ENCODE measurements around the gene WDR4.
"Not testable (repeated sequence)": the region's sequence is repeated elsewhere in the genome, so short reads cannot be mapped to it uniquely, and the experiment has no call there.

WDR4 gene

GRCh38 chr21:42840411-42841155, 38.8 kb downstream of the WDR4 start:
- no peak for DNase-seq

- DNase-seq: no peak
These were observed 39.8 kb downstream of the WDR4 start for GRCh38 chr21:42839271-42840231.

- not testable (repeated sequence) for DNase-seq
These were observed 41.1 kb downstream of the WDR4 start for GRCh38 chr21:42838212-42838690.

DNA sequence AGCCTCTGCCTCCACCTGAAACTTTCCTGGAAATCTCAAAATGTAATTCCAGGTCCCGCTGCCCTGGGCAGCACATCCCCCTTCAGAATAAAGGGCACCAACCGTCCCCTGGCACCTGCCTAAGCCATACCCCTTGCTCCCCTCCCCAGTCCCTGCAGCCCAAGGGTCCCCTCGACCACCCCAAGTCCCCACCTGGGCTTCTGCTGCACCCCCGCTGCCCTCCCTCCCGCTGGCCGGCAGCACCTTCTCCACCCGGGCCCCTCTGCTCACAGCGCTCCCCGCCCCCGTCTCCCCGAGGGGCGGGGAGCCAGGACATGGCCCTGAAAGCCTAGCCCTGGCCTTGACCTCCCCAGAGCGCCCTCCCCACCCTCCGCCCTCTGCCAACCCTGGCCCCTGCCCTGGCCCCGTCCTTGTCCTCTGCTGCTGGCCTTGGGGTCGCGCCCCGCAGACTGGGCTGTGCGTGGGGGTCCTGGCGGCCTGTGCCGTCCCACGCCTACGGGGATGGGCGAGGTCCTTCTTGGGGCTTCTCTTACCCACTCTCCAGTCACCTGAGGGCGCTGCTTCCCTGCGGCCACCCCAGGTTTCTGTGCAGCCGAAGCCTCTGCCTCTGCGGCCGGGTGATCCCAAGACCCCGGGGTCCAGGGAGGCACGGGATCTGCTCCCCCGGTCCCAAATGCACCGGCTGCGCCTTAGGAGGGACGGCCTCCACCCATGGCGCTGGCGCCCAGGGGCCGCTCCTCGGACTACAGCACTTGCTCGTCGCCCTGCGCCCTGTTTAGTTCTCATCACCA, 41.7 kb downstream of the WDR4 start:
- no peak for DNase-seq

DNA sequence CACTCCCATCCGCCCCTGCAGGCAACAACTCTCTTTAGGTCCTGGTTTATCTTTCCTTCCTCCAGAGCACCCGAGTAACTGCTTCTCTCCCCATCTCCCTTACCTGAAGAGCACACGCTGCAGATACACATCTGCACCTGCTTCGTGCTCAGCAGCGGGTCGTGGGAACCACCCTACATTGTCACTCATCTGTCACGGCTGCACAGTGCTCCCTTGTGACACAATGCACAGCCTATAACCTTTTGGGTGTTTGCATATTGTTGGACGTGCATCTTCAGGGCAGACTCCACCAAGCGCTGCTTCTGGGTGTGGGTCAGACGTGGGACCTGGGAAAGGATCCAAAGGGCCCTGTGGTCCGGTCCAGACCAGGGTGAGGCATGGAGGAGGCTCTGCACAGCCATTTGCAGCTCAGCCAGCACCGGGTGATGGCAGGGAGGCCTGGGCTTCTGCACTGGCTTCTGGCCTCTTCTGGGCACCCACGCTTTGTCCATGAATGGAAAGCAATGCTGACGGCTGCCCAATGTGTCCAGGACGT, 42.5 kb downstream of the WDR4 start:
- DNase-seq: no peak

- no peak for DNase-seq
These were observed 43.0 kb downstream of the WDR4 start for GRCh38 chr21:42836402-42836666.

DNA sequence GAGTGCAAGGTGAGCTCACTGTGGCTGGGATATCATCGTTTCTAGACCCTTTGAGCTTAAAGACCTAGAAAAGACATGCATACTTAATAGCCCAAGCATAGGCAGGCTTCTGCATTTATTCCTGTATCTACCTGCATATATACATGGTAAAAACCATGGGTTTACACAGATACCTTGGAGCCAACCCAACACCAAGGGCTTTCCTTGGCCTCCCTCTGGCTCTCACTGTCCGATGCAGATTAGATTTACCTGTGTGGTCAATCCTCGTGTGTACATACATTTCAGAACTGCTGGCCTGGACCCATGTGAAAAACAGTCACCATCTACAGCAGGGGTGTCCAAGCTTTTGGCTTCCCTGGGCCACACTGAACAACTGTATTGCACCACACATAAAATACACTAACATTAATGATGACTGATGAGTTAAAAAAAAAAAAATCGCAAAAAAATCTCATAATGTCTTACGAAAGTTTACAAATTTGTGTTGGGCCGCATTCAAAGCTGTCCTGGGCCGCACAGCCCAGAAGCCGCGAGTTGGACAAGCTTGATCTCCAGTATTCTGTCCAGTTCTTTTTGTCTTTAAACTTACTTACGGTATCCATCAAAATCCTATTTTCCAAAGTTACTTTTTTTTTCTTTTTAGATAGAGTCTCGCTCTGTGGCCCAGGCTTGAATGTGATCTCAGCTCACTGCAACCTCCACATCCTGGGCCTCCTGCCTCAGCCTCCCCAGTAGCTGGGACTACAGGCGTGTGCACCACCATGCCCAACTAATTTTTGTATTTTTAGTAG, 43.5 kb downstream of the WDR4 start:
- DNase-seq: no peak

DNA sequence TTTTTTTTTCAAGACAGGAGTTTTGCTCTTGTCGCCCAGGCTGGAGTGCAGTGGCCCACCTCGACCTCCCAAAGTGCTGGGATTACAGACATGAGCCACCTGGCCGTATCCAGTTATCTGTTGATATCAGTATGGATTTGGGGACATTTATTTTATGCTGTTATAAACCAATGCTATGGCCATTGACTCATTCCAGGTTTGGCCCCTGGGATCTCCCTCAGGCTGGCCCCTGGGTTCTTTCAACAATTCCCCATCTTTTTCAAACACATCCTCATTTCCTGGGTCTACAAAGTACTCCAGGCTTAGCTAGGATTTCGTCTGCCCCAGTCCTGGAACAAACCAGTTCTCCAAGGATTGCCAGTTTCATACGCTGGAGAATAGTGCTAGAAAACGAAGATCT, 44.1 kb downstream of the WDR4 start:
- DNase-seq: no peak

DNA sequence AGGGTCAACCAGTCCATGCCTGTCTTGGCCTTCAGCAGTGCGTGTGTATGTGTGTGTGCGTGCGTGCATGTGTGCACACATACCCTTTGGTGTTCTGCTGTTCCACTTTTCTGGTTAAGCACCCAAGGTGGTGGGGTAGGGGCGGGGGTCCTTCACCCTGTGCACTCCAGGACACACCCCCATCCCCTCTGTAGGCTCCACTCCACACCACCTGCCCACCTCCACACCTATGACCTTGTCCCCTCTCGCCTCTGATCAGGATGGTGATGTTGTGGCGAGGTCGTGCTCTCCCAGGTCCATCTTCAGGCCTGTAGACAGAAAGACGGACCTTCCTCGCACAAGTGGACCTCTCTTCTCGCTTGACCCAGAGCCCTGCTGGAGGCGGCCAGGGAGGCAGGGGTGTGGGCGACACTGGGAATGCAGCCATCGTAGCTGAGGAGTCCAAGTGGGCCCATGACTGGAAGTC, 44.6 kb downstream of the WDR4 start:
- DNase-seq: no peak

DNA sequence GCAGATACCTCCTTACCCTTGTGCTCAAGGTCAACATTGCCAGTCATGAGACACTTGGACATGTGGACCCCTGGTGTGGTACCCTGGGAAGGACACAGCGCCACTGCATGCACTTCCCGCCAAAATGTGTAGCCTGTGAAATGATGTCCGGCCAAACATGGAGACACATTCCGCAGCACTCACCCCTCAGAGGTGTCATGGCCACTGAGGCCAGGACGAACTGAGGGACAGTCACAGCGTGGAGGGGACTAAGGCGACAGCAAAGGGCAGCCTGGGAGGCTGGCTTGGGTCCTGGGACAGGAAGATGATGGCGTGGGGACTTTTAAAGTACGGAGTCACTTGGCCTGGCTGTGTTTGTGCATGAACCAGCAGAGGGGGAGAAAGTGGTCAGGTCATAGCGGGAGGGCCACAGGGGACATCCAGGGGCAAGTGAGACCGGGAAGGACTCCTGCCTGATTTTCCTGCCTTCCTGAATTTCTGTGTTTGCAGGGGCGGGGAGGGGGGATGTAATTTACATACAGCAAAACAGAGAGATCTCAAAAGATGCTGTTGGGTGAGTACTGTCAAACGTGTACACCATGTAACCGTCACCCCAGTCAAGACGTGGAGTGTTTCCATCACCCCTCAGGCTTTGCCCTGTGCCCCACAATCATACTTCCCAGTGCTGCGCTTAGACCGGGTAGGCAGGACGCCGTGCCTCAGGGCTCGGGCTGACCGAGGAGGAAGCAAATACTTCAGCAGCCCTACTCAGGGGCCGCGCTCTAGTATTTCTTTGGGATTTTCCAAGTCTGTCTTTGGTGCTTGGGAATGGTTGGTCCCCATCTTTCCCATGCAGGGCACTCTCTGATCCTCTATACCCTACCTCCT, 45.2 kb downstream of the WDR4 start:
- DNase-seq: no peak

DNA sequence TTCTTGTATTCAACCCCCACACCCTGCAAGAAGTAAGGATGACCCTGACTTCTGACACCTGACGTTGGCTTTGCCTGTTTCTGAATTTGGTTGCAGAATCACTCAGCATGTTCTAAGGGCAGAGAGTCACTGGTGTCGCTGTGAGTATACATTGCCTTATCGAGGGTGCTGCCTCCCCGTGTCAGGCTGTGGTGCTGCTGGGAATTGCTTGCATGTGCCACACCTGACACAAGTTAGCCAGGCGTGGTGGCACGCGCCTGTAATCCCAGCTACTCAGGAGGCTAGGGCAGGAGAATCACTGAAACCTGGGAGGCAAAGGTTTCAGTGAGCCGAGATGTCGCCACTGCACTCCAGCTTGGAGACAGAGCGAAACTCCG, 45.9 kb downstream of the WDR4 start:
- no peak for DNase-seq

GRCh38 chr21:42832321-42832630, 47.1 kb downstream of the WDR4 start:
- DNase-seq: not testable (repeated sequence)

- DNase-seq: no peak
These were observed 48.6 kb downstream of the WDR4 start for GRCh38 chr21:42830456-42831455.

DNA sequence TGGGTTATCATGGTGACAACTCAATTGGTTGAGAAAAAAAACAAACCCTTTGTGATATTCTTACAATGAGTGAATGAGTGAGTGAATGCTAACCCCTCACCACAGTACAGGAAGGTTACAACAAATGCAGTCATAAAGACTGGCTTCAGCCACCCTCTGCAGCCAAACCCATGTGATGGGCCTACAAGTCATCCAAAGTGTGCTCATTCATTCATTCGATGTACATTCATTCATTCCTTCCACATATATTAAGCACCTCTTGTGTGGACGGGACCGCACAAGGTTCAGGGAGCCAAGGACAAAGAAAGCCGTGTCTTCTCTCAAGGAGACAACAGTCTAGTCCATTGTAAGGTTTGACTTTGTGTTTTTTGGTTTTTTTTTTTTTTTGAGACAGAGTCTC, 49.4 kb downstream of the WDR4 start:
- DNase-seq: no peak

DNA sequence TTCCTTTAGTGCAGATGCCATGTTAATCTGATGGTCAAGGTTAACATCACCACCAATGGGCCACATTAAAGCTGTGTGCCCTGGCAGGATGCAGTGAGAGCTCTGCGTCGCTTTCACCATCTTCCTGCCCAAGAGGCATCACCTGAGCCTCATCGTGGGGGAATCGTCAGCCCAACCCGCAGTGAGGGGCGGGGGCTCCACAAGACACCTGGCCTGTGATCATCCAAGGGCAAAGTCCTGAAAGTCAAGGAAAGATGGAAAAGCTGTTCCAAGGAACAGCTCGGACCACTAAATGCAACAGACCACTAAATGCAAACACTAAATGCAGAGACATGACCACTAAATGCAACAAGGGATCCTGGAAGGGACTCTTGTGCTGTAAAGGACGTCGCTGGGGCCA, 49.9 kb downstream of the WDR4 start:
- no peak for DNase-seq

DNA sequence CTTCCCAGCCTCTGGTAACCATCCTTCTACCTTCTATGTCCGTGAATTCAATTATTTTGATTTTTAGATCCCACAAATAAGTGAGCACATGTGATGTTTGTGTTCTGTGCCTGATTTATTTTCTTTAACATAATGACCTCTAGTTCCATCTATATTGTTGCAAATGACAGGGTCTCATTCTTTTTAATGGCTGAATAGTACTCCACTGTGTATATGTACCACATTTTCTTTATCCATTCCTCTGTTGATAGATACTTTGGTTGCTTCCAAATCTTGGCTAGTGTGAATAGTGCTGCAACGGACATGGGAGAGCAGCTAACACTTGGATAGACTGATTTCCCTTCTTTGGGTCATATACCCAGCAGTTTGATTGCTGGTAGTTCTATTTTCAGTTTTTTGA, 51.8 kb downstream of the WDR4 start:
- DNase-seq: no peak

DNA sequence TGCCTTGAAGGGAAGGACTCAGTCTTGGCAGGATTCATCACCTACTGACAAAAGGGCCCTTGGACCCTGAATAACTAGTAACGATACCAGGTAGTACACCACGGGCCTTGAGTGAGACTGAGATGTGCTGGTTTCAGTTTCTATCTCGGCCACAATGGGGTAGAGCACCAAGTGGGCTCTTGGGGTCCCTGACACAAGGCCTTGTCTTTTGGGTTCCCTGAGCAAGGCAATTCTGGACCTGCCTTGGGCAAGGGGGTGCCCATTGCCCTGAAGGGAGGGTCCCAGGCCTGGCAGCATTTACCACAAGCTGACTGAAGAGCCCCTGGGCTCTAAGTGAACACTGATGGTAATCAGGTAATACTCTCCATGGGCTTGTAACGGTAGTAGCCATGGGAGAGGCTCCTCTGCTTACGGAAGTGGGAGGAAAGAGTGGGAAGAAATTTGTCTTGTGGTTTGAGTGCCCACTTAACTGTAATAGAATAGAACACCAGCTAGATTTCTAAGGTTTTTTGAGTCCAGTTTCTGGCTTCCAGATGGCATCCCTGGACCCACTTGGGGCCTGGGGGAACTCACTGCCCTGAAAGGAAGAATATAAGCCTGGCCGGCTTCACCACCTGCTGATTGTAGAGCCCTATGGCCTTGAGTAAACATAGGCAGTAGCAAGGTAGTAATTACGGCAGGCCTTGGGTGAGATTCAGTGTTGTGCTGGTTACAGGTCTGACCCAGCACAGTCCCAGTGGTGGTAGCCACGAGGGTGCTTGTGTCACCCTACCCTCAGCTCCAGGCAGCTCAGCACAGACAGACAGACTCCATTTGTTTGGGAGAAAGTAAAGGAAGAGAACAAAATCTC, 58.5 kb downstream of the WDR4 start:
- DNase-seq: no peak

Measured in amygdala (tissue), 56 donors.